ENCODE results near the gene SOWAHD.

DNA sequence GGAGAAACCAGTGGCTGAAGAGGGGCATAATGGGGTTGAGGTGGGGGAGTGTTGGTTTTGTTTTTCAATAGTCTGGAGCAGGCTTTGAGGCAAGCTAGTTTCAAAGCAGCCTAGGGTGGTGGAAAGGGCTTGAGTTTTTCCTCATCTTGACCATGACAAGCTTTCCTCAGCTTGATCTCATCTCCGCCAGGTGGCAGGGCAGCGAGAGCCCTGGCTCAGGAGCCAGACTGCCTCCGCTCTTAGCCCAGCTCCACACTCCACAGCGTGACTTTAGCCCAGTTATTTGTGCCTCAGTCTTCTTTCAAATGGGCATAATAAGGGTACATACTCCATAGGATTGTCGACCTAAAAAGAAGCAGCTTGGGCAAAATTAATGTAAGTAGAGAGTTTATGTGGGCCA is 29.9 kb upstream of the SOWAHD start:
- TF ChIP-seq, protein P1, sequence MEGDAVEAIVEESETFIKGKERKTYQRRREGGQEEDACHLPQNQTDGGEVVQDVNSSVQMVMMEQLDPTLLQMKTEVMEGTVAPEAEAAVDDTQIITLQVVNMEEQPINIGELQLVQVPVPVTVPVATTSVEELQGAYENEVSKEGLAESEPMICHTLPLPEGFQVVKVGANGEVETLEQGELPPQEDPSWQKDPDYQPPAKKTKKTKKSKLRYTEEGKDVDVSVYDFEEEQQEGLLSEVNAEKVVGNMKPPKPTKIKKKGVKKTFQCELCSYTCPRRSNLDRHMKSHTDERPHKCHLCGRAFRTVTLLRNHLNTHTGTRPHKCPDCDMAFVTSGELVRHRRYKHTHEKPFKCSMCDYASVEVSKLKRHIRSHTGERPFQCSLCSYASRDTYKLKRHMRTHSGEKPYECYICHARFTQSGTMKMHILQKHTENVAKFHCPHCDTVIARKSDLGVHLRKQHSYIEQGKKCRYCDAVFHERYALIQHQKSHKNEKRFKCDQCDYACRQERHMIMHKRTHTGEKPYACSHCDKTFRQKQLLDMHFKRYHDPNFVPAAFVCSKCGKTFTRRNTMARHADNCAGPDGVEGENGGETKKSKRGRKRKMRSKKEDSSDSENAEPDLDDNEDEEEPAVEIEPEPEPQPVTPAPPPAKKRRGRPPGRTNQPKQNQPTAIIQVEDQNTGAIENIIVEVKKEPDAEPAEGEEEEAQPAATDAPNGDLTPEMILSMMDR (IDR thresholded peaks at IDR 0.05), result no peak
- no peak for TF ChIP-seq POLR2A (IDR thresholded peaks at IDR 0.05)

All from right lobe of liver (tissue), 4 donors.